ENCODE results near the gene TRMT10C.

- TF ChIP-seq CTCF (IDR thresholded peaks at IDR 0.05 in 8 of 11, conservative IDR thresholded peaks at IDR 0.05 in 3 of 11) (no peak), POLR2A (IDR thresholded peaks at IDR 0.05) (no peak), POLR2AphosphoS5 (IDR thresholded peaks at IDR 0.05) (no peak)
Measured at GRCh38 chr3:101577286-101577685, 15.6 kb downstream of the TRMT10C start.
